GM12801 (cell line): ENCODE results near the gene C13orf46.

Experiments
- CTCF ChIP-seq: IDR thresholded peaks from one replicate; pipeline ENCODE4 v1.5.1; 2011; ENCODE audit warnings: control low read depth; ENCODE audit not compliant: insufficient read length; ENCODE audit errors: extremely low read depth

The C13orf46 gene

GRCh38 chr13:113933901-113934300 is 40.0 kb downstream of the C13orf46 start:
- no peak for TF ChIP-seq CTCF

- TF ChIP-seq CTCF: no peak
These were observed 41.9 kb downstream of the C13orf46 start for GRCh38 chr13:113931841-113932459.

DNA sequence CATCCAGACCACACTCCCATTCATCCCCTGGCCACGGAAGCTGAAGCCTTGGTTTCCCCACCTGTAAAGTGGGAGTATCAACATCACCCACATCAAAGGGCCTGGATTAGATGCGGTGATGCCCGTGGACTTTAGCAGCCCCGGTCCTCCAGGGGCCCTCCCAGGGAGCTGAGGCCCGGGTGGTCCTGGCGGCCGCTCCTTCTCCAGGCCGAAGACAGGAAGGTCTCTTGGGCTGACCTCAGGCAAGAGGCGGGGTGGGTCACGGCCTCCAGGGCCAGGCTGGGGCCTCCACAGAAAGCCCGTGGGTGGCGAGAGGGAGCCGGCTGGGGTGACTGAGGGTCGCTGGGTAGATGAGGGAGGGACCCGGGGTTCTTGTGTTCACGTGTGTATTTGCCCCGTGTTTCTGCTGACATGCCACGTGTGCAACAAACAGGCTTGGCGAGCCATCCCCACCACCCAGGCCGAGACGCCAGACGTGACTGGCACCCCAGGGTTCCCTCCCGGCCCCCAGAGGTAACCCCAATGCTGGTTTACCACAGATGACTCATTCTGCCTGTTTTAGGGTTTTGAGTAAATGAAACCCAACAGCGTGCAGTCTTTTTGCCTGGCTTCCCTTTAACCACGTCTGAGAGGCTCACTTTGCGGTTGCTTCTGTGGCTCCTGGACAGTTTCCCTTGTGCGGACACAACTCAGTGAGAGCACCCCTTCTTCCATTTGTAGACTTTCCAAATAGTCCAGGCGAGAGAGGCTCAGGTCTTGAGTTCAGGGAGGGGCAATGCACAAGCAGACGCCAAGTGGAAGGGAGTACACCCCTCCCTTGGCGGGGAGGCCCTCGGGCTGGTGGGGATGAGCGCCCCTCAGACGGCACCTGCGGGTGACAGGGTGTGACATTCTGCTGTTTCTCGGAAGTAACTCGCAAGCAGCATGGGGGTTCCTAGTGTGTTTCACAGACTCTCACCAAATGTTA is 42.9 kb downstream of the C13orf46 start:
- TF ChIP-seq CTCF: no peak

DNA sequence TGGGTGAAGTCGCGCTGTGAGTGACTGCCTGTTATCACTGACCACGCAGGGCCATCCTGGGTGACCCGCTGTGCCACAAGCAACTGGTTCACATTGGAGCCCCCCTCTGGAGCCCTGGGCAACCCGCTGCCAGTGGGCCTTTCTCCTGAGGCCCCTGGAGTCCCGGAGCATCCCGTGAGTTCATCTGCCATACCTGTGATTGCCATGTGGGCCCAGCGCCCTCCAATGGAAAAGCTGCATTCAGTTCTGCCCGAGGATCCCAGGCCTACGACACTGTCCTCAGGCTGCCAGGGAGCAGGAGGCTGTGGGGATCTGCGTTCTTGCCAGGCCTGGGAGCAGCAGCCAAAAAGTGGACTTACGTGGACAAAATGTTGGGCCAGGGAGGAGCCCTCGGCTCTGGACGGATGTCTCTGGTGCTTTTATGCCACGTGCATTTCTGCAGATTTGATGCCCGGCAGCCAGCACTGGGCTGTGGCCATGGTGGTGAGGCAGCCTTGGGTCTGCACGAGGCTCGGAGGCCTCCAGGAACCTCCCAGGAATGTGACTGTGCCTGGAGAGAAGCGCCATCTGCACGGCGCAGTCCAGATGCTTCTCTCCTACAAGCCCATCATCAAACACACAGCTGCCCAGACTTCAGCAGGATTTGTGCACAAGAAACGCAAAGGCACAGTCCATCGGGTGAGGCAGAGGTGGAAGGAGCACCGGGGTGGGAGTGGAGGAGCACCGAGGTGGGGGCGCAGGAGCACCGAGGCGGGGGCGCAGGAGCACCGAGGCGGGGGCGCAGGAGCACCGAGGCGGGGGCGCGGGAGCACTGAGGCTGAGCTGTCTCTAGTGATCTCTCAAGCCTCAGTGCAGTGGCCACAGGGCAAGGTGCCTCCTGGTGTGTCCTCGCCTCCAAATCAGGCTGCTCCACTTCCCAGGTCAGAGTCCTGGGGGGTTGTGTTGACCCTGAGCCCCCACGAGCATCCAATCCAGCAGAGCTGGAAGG is 44.0 kb downstream of the C13orf46 start:
- no peak for TF ChIP-seq CTCF

DNA sequence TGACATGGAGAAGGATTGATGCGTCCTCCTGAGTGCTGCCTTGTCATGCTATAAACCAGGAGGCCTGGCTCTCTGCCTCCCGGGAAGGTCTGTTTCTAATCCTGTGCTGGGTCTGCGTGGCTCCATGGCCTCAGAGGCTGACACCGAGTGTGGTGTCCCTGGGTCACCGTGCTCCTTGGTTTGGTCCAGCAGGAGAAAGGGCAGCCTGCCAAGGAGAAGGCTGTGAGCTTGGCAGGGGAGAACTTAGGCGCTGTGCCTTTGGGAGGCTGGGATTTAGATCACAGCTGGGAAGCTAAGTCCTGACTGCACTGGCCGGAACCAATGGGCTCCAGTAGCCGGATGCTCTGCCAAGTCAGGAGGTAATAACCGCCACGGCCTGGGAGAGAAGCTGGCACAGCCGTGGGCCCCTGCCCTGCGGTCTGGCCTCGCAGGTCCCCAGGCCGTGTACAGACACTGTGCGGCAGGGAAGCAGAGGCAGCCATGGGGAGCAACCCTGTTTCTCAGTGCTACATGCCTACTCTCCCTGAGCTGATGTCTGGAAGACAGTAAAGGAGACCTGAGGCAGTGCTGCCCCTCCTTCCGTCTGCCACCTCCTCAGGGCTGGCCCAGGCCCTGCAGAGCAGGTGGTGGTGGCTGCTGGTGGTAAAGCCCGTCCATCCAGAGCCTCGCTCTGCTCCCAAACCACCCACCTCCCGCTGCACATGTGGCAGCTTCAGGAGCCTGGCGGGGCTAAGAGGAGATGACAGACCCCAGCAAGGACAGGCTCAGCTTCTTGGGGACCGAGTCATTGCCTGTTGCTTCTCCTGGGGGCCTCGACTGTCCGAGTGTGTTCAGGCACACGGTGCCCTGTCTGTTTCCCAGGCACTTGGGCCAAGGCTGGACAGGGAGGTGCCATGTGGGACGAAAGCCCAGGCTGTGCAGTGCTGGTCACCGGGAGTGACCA is 44.9 kb downstream of the C13orf46 start:
- no peak for TF ChIP-seq CTCF

DNA sequence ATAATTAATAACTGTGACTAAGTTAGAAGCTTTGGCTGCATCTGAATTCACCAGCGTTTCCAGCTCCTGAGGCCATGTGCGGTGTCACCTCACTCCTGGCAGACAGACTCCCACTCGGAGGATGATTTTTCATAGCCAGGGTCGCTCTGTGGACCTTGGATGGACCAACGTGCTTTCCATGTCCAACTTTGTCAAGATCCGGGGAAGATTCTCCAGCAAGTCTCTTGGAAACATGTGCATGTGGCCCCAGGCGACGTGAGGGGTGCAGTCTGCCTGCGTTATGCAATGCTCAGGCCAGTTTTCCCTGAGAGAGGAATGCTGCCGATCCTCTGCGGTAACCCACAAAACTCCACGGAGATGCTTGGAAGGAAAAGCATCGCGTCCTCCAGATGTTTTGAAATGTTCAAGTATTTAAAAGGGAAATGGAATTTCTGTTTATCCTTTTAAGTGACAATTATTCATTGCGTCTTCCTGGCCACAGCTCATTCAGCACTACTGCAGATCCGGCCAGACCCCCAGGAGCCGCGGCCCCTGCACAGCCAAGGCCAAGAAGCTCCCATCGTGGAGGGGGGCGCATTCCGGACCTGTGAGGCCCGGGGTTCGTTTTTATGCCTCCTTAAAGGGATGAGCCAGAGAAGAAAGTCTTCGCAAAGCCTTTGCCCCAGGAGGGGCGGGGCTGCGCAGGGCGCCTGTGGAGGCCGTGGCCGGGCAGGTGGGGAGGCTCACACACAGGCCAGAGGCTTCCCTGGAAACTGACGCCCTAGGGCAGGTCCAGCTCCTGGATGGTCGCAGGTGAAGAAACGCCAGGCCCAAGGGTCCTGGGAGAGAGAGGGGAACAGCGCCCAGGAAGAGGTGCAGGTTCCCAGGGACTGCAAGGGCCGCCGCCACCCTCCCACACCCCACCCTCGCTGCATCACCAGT is 46.0 kb downstream of the C13orf46 start:
- no peak for TF ChIP-seq CTCF
